ENCODE data around the gene TNFRSF18.

DNA sequence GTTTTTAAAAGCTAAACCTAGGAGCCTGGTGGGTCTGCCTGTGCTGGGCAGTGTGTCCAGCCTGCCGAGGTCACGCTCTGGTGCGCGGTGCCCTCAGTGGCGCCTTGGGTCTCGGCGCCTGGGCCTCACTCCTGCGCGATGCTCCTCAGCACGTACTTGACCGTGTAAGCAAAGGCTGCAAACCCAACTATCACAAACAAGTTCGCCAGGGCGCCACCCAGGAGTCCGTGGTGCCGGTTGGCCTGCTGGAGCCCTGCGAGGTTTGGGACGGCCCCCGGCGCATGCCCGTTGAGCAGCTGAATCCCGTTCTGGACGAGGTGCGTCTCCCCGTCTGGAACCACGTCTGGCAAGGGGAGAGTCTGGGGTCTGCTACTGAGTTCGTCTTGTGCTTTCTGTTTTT, 48.7 kb upstream of the TNFRSF18 start:
- TF ChIP-seq, protein P1, sequence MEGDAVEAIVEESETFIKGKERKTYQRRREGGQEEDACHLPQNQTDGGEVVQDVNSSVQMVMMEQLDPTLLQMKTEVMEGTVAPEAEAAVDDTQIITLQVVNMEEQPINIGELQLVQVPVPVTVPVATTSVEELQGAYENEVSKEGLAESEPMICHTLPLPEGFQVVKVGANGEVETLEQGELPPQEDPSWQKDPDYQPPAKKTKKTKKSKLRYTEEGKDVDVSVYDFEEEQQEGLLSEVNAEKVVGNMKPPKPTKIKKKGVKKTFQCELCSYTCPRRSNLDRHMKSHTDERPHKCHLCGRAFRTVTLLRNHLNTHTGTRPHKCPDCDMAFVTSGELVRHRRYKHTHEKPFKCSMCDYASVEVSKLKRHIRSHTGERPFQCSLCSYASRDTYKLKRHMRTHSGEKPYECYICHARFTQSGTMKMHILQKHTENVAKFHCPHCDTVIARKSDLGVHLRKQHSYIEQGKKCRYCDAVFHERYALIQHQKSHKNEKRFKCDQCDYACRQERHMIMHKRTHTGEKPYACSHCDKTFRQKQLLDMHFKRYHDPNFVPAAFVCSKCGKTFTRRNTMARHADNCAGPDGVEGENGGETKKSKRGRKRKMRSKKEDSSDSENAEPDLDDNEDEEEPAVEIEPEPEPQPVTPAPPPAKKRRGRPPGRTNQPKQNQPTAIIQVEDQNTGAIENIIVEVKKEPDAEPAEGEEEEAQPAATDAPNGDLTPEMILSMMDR (IDR thresholded peaks at IDR 0.05), result no peak
- no peak for TF ChIP-seq POLR2A (IDR thresholded peaks at IDR 0.05)

All from testis (tissue), 2 donors.